ENCODE data around the gene CHST7. TPM values are rescaled to one million over a fixed set of nuclear protein-coding genes. Genes with fewer than 3 reads are reported as not detected.

The CHST7 gene
- total RNA-seq, 1 donor from 2014 or later: 5.6 TPM

DNA sequence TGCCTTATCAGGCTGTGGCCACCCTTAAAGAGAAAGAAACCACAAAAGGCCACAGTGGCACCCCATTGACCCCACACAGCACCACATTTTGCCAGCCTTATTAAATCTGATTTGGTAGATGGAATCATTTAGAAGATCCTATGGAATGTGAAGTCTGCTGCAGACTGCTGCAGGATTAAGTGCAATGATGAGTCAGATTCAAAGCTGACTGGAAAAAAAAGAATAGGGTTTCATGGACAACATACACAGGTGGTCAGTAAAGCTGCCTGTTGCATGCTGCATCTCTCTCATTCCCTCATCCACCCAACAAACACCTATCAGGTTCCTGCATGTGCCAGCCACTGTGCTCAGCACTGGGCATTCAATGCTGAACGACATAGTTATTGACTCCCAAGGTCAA lies 56.6 kb downstream of the CHST7 start:
- H3K4me2 ChIP-seq: no peak overlapping the region
- no peaks in the 10 kb centered on the region for H3K27me3 ChIP-seq
- H3K9me3 ChIP-seq (ENCODE audit: low read depth): no peaks in the 10 kb centered on the region
- Mint-ChIP-seq H3K4me1 (peaks cover 2% of the 10 kb centered on the region), H3K4me3 (no peak overlapping the region), H3K36me3 (peaks cover 2% of the 10 kb centered on the region), H3K27ac (no peak overlapping the region), H3K9me3 (peaks cover 10% of the 10 kb centered on the region), H3K27me3 (ENCODE audit: insufficient read depth, low read depth) (peaks cover 9% of the 10 kb centered on the region)
- no peaks in the 10 kb centered on the region for H3K79me2 ChIP-seq (ENCODE audit: low read depth)
- no peak overlapping the region for H2AFZ ChIP-seq (replicated peaks)
- no peak for DNase-seq (ENCODE audit: low spot score)
- H3K9ac ChIP-seq: no peak overlapping the region
- H3K27ac ChIP-seq: no peak overlapping the region
- TF ChIP-seq, protein P1, sequence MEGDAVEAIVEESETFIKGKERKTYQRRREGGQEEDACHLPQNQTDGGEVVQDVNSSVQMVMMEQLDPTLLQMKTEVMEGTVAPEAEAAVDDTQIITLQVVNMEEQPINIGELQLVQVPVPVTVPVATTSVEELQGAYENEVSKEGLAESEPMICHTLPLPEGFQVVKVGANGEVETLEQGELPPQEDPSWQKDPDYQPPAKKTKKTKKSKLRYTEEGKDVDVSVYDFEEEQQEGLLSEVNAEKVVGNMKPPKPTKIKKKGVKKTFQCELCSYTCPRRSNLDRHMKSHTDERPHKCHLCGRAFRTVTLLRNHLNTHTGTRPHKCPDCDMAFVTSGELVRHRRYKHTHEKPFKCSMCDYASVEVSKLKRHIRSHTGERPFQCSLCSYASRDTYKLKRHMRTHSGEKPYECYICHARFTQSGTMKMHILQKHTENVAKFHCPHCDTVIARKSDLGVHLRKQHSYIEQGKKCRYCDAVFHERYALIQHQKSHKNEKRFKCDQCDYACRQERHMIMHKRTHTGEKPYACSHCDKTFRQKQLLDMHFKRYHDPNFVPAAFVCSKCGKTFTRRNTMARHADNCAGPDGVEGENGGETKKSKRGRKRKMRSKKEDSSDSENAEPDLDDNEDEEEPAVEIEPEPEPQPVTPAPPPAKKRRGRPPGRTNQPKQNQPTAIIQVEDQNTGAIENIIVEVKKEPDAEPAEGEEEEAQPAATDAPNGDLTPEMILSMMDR (IDR thresholded peaks at IDR 0.05): no peak
- no peak for TF ChIP-seq EZH2phosphoT487 (IDR thresholded peaks at IDR 0.05)
- no peak for TF ChIP-seq EZH2 (IDR thresholded peaks at IDR 0.05)
- H3K4me1 ChIP-seq: peaks cover 8% of the 10 kb centered on the region
- H4K20me1 ChIP-seq (ENCODE audit: low read depth): no peaks in the 10 kb centered on the region
- H3K36me3 ChIP-seq: no peaks in the 10 kb centered on the region
- no peaks in the 10 kb centered on the region for H3F3A ChIP-seq (ENCODE audit: low read depth)
- no peak overlapping the region for H3K4me3 ChIP-seq

DNA sequence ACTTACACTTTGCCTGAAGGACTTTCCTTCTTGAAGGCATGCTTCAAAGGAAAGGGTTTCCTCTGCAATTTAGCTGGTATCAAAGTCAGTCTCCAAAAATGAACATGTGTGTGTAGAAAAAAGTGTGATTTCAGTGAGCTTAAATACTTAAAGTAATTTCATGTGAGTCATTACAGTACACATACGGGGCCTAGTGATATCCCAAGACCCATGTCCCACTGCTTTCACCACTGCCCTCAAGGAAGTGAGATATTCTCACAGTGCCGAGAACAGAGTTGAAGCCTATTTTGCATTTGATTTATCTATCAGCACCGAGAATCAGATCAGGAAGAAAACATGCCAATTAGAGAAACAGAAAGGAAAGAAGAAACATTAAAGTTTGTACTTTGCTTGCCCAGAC lies 61.0 kb downstream of the CHST7 start:
- H3K4me3 Mint-ChIP-seq: no peak overlapping the region
- H3F3A ChIP-seq (ENCODE audit: low read depth): no peaks in the 10 kb centered on the region
- H3K36me3 ChIP-seq: no peaks in the 10 kb centered on the region
- no peaks in the 10 kb centered on the region for H3K27me3 ChIP-seq
- H3K4me1 ChIP-seq: no peaks in the 10 kb centered on the region
- no peak overlapping the region for H3K4me2 ChIP-seq
- H3K9me3 ChIP-seq (ENCODE audit: low read depth): no peaks in the 10 kb centered on the region
- H3K79me2 ChIP-seq (ENCODE audit: low read depth): no peaks in the 10 kb centered on the region
- H3K27me3 Mint-ChIP-seq (ENCODE audit: insufficient read depth, low read depth): peaks cover 9% of the 10 kb centered on the region
- DNase-seq (ENCODE audit: low spot score): no peak
- no peak overlapping the region for H3K9ac ChIP-seq
- no peak overlapping the region for H2AFZ ChIP-seq (replicated peaks)
- no peaks in the 10 kb centered on the region for H4K20me1 ChIP-seq (ENCODE audit: low read depth)
- H3K27ac ChIP-seq: no peak overlapping the region
- H3K4me1 Mint-ChIP-seq: no peaks in the 10 kb centered on the region
- H3K27ac Mint-ChIP-seq: no peak overlapping the region
- peaks cover 8% of the 10 kb centered on the region for H3K9me3 Mint-ChIP-seq
- no peak for TF ChIP-seq EZH2phosphoT487 (IDR thresholded peaks at IDR 0.05)
- TF ChIP-seq, protein P1 (IDR thresholded peaks at IDR 0.05): no peak
- TF ChIP-seq EZH2 (IDR thresholded peaks at IDR 0.05): no peak
- H3K4me3 ChIP-seq: no peak overlapping the region
- H3K36me3 Mint-ChIP-seq: peaks cover 2% of the 10 kb centered on the region

DNA sequence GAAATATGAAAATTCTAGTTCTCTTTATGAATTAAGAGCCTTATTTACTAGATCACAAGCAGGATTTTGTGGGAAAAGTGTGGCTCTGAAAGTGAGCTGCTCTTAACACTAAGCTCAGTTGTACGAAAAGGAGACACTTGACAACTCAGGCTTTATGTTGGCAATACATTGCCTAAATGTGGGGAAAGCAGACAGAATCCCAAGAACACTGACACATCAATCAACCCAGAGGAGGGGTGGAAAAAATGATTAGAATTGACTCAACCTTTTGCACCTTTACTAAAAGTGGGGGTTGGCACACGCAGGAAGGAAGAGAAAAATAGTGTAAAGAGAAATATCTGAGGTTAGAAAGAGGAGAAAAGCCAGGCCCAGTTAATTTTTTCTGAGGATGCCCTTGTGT lies 61.6 kb downstream of the CHST7 start:
- H3F3A ChIP-seq (ENCODE audit: low read depth): no peaks in the 10 kb centered on the region
- no peak overlapping the region for H3K9ac ChIP-seq
- H3K9me3 ChIP-seq (ENCODE audit: low read depth): no peaks in the 10 kb centered on the region
- no peak overlapping the region for H3K4me2 ChIP-seq
- H3K4me3 Mint-ChIP-seq: no peak overlapping the region
- no peaks in the 10 kb centered on the region for H3K4me1 Mint-ChIP-seq
- no peak overlapping the region for H3K27ac Mint-ChIP-seq
- peaks cover 9% of the 10 kb centered on the region for H3K27me3 Mint-ChIP-seq (ENCODE audit: insufficient read depth, low read depth)
- H3K9me3 Mint-ChIP-seq: peaks cover 8% of the 10 kb centered on the region
- H4K20me1 ChIP-seq (ENCODE audit: low read depth): no peaks in the 10 kb centered on the region
- no peaks in the 10 kb centered on the region for H3K79me2 ChIP-seq (ENCODE audit: low read depth)
- no peaks in the 10 kb centered on the region for H3K36me3 ChIP-seq
- no peak for TF ChIP-seq EZH2phosphoT487 (IDR thresholded peaks at IDR 0.05)
- no peaks in the 10 kb centered on the region for H3K27me3 ChIP-seq
- H3K4me1 ChIP-seq: no peaks in the 10 kb centered on the region
- H3K36me3 Mint-ChIP-seq: peaks cover 2% of the 10 kb centered on the region
- no peak overlapping the region for H2AFZ ChIP-seq (replicated peaks)
- no peak overlapping the region for H3K27ac ChIP-seq
- DNase-seq (ENCODE audit: low spot score): no peak
- no peak overlapping the region for H3K4me3 ChIP-seq

DNA sequence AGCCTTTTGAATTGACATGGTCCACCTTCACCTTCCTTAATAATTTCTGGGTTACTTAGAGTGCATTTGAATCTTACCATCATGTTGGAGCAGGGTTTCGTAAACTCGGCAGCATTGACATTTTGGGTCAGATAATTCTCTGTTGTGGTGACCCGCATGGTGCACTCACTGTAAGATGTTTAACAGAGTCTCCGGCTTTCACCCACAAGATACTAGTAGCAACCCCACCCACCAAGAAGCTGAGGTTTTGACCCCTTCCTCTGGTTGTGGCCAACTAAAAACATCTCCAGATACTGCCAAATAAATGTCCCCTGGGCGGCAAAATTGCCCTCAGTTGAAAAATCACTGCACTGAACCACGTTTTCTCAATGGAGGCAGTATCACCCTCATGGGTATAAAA lies 62.7 kb downstream of the CHST7 start:
- H3K4me1 Mint-ChIP-seq: no peaks in the 10 kb centered on the region
- no peaks in the 10 kb centered on the region for H3K79me2 ChIP-seq (ENCODE audit: low read depth)

More for the DNA sequence above, 62.7 kb downstream of the CHST7 start:
- Histone ChIP-seq H4K20me1 (ENCODE audit: low read depth) (no peaks in the 10 kb centered on the region), H3K36me3 (no peaks in the 10 kb centered on the region), H3K27me3 (no peaks in the 10 kb centered on the region), H3K4me3 (no peak overlapping the region), H3K4me2 (no peak overlapping the region), H3K9me3 (ENCODE audit: low read depth) (no peaks in the 10 kb centered on the region), H3F3A (ENCODE audit: low read depth) (no peaks in the 10 kb centered on the region), H3K27ac (no peak overlapping the region), H3K9ac (no peak overlapping the region), H2AFZ (replicated peaks) (no peak overlapping the region), H3K4me1 (no peaks in the 10 kb centered on the region)
- peaks cover 9% of the 10 kb centered on the region for H3K27me3 Mint-ChIP-seq (ENCODE audit: insufficient read depth, low read depth)
- H3K4me3 Mint-ChIP-seq: no peak overlapping the region
- H3K36me3 Mint-ChIP-seq: peaks cover 2% of the 10 kb centered on the region
- no peak for TF ChIP-seq EZH2phosphoT487 (IDR thresholded peaks at IDR 0.05)
- TF ChIP-seq EZH2 (IDR thresholded peaks at IDR 0.05): no peak
- TF ChIP-seq, protein P1 (IDR thresholded peaks at IDR 0.05): no peak
- no peak overlapping the region for H3K27ac Mint-ChIP-seq
- DNase-seq (ENCODE audit: low spot score): no peak
- peaks cover 6% of the 10 kb centered on the region for H3K9me3 Mint-ChIP-seq
